Measurements from ENCODE around the gene FRMPD1. TPM values are rescaled to one million over a fixed set of nuclear protein-coding genes. Genes with fewer than 3 reads are reported as not detected.

Gene FRMPD1, protein sequence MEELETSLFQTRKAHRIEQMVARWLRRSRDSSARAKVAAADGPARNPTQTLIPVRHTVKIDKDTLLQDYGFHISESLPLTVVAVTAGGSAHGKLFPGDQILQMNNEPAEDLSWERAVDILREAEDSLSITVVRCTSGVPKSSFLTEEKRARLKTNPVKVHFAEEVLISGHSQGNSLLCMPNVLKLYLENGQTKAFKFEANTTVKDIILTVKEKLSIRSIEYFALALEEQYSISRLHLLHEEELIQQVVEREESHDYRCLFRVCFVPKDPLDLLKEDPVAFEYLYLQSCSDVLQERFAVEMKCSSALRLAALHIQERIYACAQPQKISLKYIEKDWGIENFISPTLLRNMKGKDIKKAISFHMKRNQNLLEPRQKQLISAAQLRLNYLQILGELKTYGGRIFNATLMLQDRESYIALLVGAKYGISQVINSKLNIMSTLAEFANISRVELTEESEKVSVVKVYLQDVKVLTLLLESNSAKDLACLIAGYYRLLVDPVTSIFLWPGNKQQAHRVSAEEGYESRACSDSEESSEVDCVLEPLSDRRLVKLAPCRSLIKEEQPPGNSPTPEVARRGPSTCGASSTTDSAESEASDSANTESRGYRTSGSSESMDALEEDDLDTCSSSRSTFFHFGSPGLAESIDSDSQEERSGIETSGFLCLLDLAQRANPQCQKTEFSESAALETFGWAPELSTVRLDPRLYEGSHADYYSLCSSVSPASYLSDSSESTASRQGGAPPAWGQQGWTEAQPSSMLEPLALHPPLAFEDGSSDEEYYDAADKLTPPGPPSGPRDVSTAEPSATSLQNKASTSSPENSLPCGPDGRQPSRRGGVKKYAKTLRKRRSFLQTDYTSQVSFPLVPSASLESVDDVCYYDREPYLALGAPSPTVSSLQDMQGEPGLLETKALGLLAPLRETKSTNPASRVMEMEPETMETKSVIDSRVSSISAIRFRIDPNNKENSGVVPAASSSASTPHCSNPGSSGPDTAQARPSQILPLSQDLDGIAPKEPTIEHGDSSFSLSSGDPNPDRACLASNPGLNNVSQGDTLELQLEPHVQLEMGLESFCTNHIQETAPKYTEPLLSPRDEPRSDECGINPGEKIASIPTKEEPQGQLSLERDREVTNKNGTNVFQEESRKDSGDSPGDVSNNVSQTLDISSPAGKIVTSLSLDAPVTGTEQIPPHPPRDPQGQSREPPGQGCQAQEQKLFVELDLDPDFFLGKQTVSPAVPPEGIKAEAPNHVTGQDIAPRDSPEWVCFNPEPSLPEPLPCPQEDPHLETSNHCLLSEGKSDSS (N-terminal part only)
- total RNA-seq, result not detected in 2 replicates

GRCh38 chr9:37650873-37651768 lies at the start of gene FRMPD1:
Gene FRMPD1, plus strand, starts transcription at chr9:37650954. Its CDS starts 41,688 bp downstream, at chr9:37692642.

DNA sequence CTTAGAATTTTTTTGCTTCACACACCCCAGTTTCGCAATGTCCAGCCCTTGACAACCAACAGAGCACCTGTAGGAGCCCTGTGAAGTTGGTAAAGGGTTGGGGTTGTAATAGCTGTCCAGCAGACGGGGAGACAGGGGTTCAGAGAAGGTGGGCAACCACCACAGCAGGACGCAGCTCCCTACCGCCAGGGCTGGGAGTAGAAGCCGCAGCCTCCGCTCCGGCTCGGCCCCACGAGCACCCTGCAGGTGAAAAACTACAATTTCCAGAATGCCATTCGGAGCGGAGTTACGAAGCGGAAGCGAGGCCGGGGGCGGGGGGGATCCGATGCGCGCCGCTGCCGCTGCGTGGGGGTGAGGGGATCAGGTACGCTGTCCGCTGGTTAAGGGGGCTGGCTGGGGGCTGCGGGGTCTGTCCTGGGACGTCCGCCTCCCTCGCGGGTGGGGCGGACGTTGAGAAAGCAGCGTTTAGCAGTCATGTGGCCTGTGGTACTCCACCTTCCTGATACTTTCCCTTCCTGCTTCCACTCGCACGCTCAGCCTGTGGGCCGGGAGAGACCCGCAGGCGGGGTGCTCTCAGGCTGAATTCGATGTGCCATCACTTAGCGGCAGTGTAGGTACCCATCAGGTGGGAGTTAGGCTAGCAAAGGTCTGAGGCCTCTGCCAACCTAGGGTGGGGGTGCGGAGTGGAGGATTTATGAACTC lies 102.9 kb downstream of the FRMPD1 start, which contains the start of gene TRMT10B:
Gene TRMT10B (plus strand): TSS at position 317 of the 702 bp plus-strand sequence. CDS start 8,127 bp downstream, outside the sequence.

DNA sequence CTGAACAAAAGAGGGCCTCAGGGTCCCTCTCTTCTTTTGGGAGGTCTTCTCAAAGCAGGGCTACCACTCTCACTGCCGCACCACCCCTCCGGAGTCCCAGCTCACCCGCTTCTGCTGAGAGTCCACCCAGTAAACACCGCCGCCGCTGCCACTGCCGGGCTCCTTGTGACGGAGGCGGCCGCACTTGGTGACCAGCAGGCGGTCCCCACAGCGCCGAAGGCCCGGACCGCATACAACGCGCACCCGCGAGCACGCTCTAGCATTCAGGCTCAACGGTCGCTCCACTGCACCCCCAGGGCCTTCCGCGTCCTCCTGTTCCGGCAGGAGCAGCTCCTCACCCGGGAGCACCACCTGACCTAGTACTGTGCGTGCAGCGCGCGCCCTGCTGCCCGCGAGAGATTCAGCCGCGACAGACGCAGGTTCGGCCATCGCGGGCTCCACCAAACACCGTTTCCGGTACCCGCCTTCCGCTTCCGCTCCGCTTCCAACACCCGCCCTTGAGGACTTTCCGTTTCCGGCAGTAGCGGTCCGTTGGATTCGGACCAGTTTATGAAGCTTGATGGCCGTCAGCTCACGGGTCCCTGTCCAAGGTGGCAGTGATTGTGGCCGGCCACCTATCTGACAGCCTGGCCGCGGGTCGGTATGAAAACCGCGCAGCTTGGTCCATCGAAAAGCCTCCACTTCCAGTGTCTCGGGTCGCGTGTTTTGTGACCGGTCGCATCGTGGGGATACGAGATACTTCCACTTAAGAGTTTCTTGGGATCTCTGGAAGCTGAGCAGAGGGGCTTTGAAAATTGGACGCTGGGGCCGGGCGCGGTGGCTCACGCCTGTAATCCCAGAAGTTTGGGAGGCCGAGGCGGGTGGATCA lies 134.1 kb downstream of the FRMPD1 start, which contains the start of gene EXOSC3:
Gene EXOSC3 (minus strand): TSS at position 449 of the 868 bp plus-strand sequence. CDS start 20 bp downstream, at position 429.

Other genes with a start within 250 kb of the FRMPD1 start
- 109 and 151 TPM in 2 replicates for gene GRHPR, start 228.3 kb upstream of the FRMPD1 start, total RNA-seq
- gene ZBTB5, start 185.5 kb upstream of the FRMPD1 start, total RNA-seq, result 6.3 and 7.3 TPM in 2 replicates
- 31.3 and 48.5 TPM in 2 replicates for gene POLR1E, start 165.0 kb upstream of the FRMPD1 start, total RNA-seq
- gene FBXO10, start 74.6 kb upstream of the FRMPD1 start, total RNA-seq, result 9.4 and 12.1 TPM in 2 replicates
- gene TOMM5, start 58.4 kb upstream of the FRMPD1 start, total RNA-seq, result 148 and 249 TPM in 2 replicates
- 1.9 and 2.8 TPM in 2 replicates for gene TRMT10B, start 102.9 kb downstream of the FRMPD1 start, total RNA-seq
- gene EXOSC3, start 134.1 kb downstream of the FRMPD1 start, total RNA-seq, result 24.5 and 48.9 TPM in 2 replicates
- gene DCAF10, start 149.8 kb downstream of the FRMPD1 start, total RNA-seq, result 17.6 and 22.8 TPM in 2 replicates